NOMO-1 treated with dmso at 0.1 percent for 144 hours (cell line): ENCODE results near the gene SDCBP2.

Source experiments
- DNase-seq: peaks from one replicate; lab custom pipeline; 2025; ENCODE audit not compliant: unreplicated experiment; lab: John Stamatoyannopoulos, UW

The SDCBP2 gene

GRCh38 chr20:1328680-1329330 lies at the start of gene SDCBP2:
Gene SDCBP2, minus strand, starts transcription at chr20:1329139. Its CDS starts 8,723 bp downstream, at chr20:1320416.
- no peak for DNase-seq

- no peak for DNase-seq
Observed at GRCh38 chr20:1378735-1379125, 49.8 kb upstream of the SDCBP2 start.

GRCh38 chr20:1377984-1378734 lies 49.2 kb upstream of the SDCBP2 start:
- no peak for DNase-seq

GRCh38 chr20:1377341-1377871 lies 48.5 kb upstream of the SDCBP2 start:
- no peak for DNase-seq

- DNase-seq: peak; percentile 64
Observed at GRCh38 chr20:1376408-1377270, 47.7 kb upstream of the SDCBP2 start.

GRCh38 chr20:1376007-1376406 lies 47.1 kb upstream of the SDCBP2 start:
- peak; percentile 6 for DNase-seq

- no peak for DNase-seq
Observed at GRCh38 chr20:1375515-1375914, 46.6 kb upstream of the SDCBP2 start.

GRCh38 chr20:1374246-1374645 lies 45.3 kb upstream of the SDCBP2 start:
- no peak for DNase-seq

GRCh38 chr20:1373614-1374013 lies 44.7 kb upstream of the SDCBP2 start:
- no peak for DNase-seq

- no peak for DNase-seq
Observed at GRCh38 chr20:1373036-1373435, 44.1 kb upstream of the SDCBP2 start.

GRCh38 chr20:1371830-1372539 lies 43.0 kb upstream of the SDCBP2 start:
- DNase-seq: no peak

GRCh38 chr20:1371202-1371782 lies 42.4 kb upstream of the SDCBP2 start:
- DNase-seq: no peak

GRCh38 chr20:1370548-1371110 lies 41.7 kb upstream of the SDCBP2 start:
- DNase-seq: no peak

- DNase-seq: no peak
Observed at GRCh38 chr20:1369970-1370369, 41.0 kb upstream of the SDCBP2 start.

- DNase-seq: no peak
Observed at GRCh38 chr20:1368448-1369199, 39.7 kb upstream of the SDCBP2 start.

GRCh38 chr20:1367479-1367878 lies 38.5 kb upstream of the SDCBP2 start:
- DNase-seq: no peak

- no peak for DNase-seq
Observed at GRCh38 chr20:1364106-1364505, 35.2 kb upstream of the SDCBP2 start.

- DNase-seq: no peak
Observed at GRCh38 chr20:1363522-1363921, 34.6 kb upstream of the SDCBP2 start.

- DNase-seq: no peak
Observed at GRCh38 chr20:1362484-1362883, 33.5 kb upstream of the SDCBP2 start.
